MM.1S (cell line): Measurements from ENCODE around the gene THRAP3.

Source experiments
- DNase-seq: peaks from one replicate; pipeline ENCODE4 v3.0.0-alpha.2; 2015
- H2AFZ ChIP-seq: fragments of 300-600 bp; sonication (generic); 2 replicates; pipeline ENCODE4 v1.6.0; 2016; ENCODE audit warnings: antibody characterized with exemption, low read length
- H3F3A ChIP-seq: fragments of 300-600 bp; sonication (generic); 2 replicates; pipeline ENCODE4 v1.6.1; 2016; ENCODE audit warnings: mild to moderate bottlenecking, antibody characterized with exemption, low read length, moderate library complexity, mixed read lengths; ENCODE audit not compliant: insufficient read depth
- H3K27ac ChIP-seq: fragments of 300-600 bp; sonication (generic); 2 replicates; pipeline ENCODE4 v1.5.1; 2016; ENCODE audit warnings: mild to moderate bottlenecking, low read length
- H3K27me3 ChIP-seq: fragments of 300-600 bp; sonication (generic); replicated peaks from 2 replicates; pipeline ENCODE4 v1.6.0; 2016; ENCODE audit warnings: low read length; ENCODE audit not compliant: insufficient read depth
- H3K36me3 ChIP-seq: fragments of 300-600 bp; sonication (generic); replicated peaks from 2 replicates; pipeline ENCODE4 v1.6.1; 2016; ENCODE audit warnings: mild to moderate bottlenecking, low read length, mixed read lengths; ENCODE audit not compliant: insufficient read depth
- H3K4me1 ChIP-seq: fragments of 300-600 bp; sonication (generic); 2 replicates; pipeline ENCODE4 v1.6.1; 2016; ENCODE audit warnings: low read length, mixed read lengths
- H3K4me2 ChIP-seq: fragments of 300-600 bp; sonication (generic); 2 replicates; pipeline ENCODE4 v1.6.0; 2016; ENCODE audit warnings: low read depth, low read length
- H3K4me3 ChIP-seq: fragments of 300-600 bp; sonication (generic); 2 replicates; pipeline ENCODE4 v1.5.1; 2016; ENCODE audit warnings: low read length, mixed read lengths
- H3K79me2 ChIP-seq: fragments of 300-600 bp; sonication (generic); 2 replicates; pipeline ENCODE4 v1.6.1; 2016; ENCODE audit warnings: mixed run types, low read length, mixed read lengths
- H3K9ac ChIP-seq: fragments of 300-600 bp; sonication (generic); 2 replicates; pipeline ENCODE4 v1.6.1; 2016; ENCODE audit warnings: low read length, mixed read lengths
- H3K9me2 ChIP-seq: fragments of 300-600 bp; sonication (generic); replicated peaks from 2 replicates; pipeline ENCODE4 v1.6.1; 2016; ENCODE audit warnings: mild to moderate bottlenecking, low read length, mixed read lengths; ENCODE audit not compliant: insufficient read depth
- H3K9me3 ChIP-seq: fragments of 300-600 bp; sonication (generic); replicated peaks from 2 replicates; pipeline ENCODE4 v1.6.1; 2016; ENCODE audit warnings: mild to moderate bottlenecking, low read length, mixed read lengths; ENCODE audit not compliant: insufficient read depth
- H4K20me1 ChIP-seq: fragments of 300-600 bp; sonication (generic); 2 replicates; pipeline ENCODE4 v1.6.1; 2016; ENCODE audit warnings: mild to moderate bottlenecking, low read length, moderate library complexity, mixed read lengths; ENCODE audit not compliant: insufficient read depth
- CTCF ChIP-seq: fragments of 300-600 bp; sonication (generic); IDR thresholded peaks from 2 replicates; pipeline ENCODE4 v1.5.1; 2016; ENCODE audit warnings: antibody characterized with exemption, low read length, mixed read lengths
- EZH2 ChIP-seq: fragments of 300-600 bp; sonication (generic); optimal IDR thresholded peaks from 2 replicates; pipeline ENCODE3; 2017; ENCODE audit warnings: low read depth, mild to moderate bottlenecking, antibody characterized with exemption, low read length, mixed read lengths
- EZH2phosphoT487 ChIP-seq: fragments of 300-600 bp; sonication (generic); IDR thresholded peaks from 2 replicates; pipeline ENCODE4 v1.6.1; 2018; ENCODE audit warnings: antibody characterized with exemption, low read length

THRAP3 gene

GRCh38 chr1:36301220-36301619 lies 77.0 kb downstream of the THRAP3 start:
- Histone ChIP-seq H3K4me2 (no peak overlapping the region), H2AFZ (no peak overlapping the region), H3F3A (no peaks in the 10 kb centered on the region; the same call in 1 of the 2 replicates), H3K9ac (no peak overlapping the region), H3K27me3 (no peaks in the 10 kb centered on the region), H3K79me2 (no peaks in the 10 kb centered on the region), H3K4me1 (no peaks in the 10 kb centered on the region), H3K4me3 (no peak overlapping the region), H3K9me3 (no peaks in the 10 kb centered on the region), H3K36me3 (peaks cover 17% of the 10 kb centered on the region), H3K9me2 (no peaks in the 10 kb centered on the region), H3K27ac (no peak overlapping the region), H4K20me1 (no peaks in the 10 kb centered on the region)
- no peak for DNase-seq
- TF ChIP-seq EZH2 (no peak), CTCF (no peak), EZH2phosphoT487 (no peak)

- H3F3A ChIP-seq: no peaks in the 10 kb centered on the region; the same call in 1 of the 2 replicates
These were observed 79.0 kb downstream of the THRAP3 start for GRCh38 chr1:36303244-36303643.

GRCh38 chr1:36303650-36304360 lies 79.6 kb downstream of the THRAP3 start:
- Histone ChIP-seq H3K9me2 (no peaks in the 10 kb centered on the region), H3K36me3 (peaks cover 17% of the 10 kb centered on the region), H3K9ac (no peak overlapping the region), H2AFZ (no peak overlapping the region), H3K4me3 (no peak overlapping the region), H3K4me2 (no peak overlapping the region), H3K9me3 (no peaks in the 10 kb centered on the region), H3F3A (no peaks in the 10 kb centered on the region; the same call in 1 of the 2 replicates), H3K79me2 (no peaks in the 10 kb centered on the region), H3K27me3 (no peaks in the 10 kb centered on the region), H3K4me1 (no peaks in the 10 kb centered on the region), H4K20me1 (no peaks in the 10 kb centered on the region), H3K27ac (no peak overlapping the region)
- TF ChIP-seq CTCF: no peak
- no peak for TF ChIP-seq EZH2phosphoT487
- TF ChIP-seq EZH2: no peak
- no peak for DNase-seq

More at GRCh38 chr1:36303244-36303643, 79.0 kb downstream of the THRAP3 start:
- H3K9me3 ChIP-seq: no peaks in the 10 kb centered on the region
- no peak overlapping the region for H3K27ac ChIP-seq
- H4K20me1 ChIP-seq: no peaks in the 10 kb centered on the region
- H3K27me3 ChIP-seq: no peaks in the 10 kb centered on the region
- H3K9me2 ChIP-seq: no peaks in the 10 kb centered on the region
- no peak overlapping the region for H3K4me2 ChIP-seq
- no peak overlapping the region for H3K9ac ChIP-seq
- no peak for DNase-seq
- no peak overlapping the region for H3K4me3 ChIP-seq
- H3K4me1 ChIP-seq: no peaks in the 10 kb centered on the region
- H3K79me2 ChIP-seq: no peaks in the 10 kb centered on the region
- TF ChIP-seq CTCF (no peak), EZH2 (no peak), EZH2phosphoT487 (no peak)
- H2AFZ ChIP-seq: no peak overlapping the region
- peaks cover 17% of the 10 kb centered on the region for H3K36me3 ChIP-seq
